Activated CD8-positive, alpha-beta memory T cell treated with anti-CD3 and anti-CD28 coated beads for 4 hours (primary cell): ENCODE data around the gene SOX18.
"Not testable (repeated sequence)": the region's sequence is repeated elsewhere in the genome, so short reads cannot be mapped to it uniquely, and the experiment has no call there.

ENCODE experiments used
- DNase-seq, 2 donors: peaks; one replicate each; pipeline ENCODE4 v3.0.0-alpha.2; 2020; ENCODE audit warnings: low read depth in 2 of 2

SOX18 gene

DNA sequence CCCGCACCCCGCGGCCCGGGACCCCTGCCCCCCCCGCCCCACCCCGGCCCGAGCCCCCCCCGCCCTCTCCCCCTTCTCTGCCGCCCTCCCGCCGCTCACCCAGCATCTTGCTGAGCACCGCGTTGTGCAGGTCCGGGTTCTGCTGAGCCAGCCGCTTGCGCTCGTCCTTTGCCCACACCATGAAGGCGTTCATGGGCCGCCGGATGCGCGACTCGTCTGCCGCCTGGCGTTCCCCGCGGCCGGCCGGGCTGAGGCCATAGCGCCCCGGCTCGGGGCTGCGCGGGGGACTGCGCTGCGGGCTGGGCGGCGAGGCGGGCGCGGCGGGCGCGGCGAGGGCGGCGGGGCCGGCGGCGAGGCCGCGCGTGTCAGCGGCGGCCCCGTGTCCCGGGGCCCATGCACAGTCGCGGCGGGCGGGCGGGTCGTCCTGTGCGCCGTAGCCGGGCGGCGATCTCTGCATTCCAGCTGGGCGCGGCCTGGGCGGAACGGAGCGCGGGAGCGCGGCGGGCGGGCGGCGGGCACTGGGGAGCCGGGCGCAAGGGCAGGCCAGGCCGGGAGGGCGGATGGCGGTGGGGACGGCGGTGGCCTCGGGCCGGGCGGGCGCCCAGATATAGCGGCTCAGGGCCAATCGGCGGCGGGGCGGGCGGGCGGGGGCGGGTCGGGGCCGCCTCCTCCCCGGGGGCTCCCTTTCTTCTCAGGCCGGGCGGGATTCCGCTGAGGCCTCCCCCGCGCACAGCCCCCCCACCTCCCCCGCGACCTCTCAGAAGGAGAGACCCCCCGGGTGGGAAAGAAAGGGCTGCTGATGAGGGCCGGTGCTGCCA, at the start of gene SOX18:
SOX18 (minus strand) TSS at position 580 of the 818 bp plus-strand sequence; CDS start at position 457, 123 bp downstream.
- DNase-seq = no peak

GRCh38 chr20:64098471-64099013, 49.1 kb upstream of the SOX18 start:
- DNase-seq = no peak

DNA sequence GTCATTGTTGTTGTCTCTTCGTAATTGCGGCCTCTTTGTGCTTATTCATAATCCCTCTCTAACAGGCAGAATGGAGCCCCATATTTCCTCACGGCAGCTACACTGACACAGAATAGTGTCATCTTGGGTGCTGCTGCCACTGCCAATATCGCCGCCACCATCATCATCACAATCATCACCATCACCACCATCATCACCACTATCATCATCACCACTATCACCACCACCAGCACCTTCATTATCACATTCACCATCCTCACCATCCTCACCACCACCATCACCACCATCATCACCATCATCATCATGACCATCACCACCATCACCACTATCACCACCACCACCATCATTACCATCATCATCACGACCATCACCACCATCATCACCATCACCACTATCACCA, 47.1 kb upstream of the SOX18 start:
- DNase-seq = no peak

- DNase-seq = no peak
Measured at GRCh38 chr20:64095927-64096326, 46.5 kb upstream of the SOX18 start.

GRCh38 chr20:64095455-64095854, 46.0 kb upstream of the SOX18 start:
- DNase-seq = no peak

DNA sequence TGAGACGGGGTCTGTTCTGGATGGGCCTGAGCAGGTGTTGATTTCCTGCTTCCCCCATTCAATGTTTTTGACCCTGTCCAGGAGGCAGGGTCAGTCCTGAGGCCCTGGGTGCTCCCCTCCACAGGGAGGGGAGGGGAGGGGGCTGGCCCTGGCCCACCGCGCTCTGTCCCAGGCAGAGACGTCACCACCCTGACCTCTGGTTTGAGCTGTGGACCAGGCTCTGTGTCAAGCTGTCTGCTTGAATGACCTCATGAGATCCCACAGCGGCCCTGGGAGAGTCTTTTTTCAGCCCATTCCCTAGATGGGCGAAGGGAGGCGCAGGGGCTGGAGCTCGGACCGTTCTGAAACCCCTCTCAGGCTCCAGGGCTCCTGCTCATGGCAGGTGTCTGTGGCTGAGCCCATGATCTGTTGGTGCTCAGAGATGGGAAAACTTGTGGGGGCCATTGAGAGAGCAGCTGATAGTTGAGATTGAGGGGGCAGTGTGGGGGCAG, 43.6 kb upstream of the SOX18 start:
- no peak for DNase-seq

GRCh38 chr20:64092258-64093012, 43.0 kb upstream of the SOX18 start:
- no peak for DNase-seq

- DNase-seq = no peak
Measured at GRCh38 chr20:64091770-64092169, 42.3 kb upstream of the SOX18 start.

DNA sequence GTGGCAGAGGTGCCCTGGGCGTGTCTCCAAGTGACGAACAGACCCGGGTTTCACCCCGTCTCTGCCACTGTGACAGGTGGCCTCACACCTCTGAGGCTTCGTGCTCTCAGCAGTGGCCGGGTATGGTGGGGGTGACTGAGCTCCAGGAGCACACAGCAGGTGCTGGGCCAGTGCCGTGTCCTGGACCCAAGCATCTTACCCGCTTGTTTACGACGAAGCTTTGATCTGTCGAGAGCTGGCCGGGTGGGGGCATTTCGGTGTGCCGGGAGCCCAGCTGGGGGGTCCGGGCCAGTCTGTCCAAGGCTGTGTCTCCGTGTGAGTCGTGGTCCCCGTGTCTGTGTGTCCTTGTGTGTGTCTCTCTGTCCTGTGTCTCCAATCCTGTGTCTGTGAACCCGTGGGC, 41.9 kb upstream of the SOX18 start:
- DNase-seq = no peak

DNA sequence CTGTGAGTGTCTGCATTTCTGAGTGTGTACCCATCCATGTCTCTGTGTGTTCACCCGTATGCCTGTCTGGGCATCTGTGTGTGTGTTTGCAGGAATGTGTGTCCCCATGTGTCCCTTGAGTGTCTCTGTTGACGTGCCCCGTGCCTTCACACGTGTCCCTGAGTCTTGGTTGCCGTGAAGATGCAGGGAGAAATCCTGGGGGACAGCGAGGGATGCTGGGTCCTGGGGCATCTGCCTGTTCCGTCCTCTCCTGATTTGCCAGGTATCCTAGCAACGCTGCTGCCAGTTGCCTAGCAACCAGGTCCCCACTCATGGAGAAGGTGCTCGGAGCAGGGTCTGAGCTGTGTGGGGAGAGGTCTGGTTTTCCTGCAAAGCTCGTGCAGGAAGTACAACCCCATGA, 40.7 kb upstream of the SOX18 start:
- no peak for DNase-seq

DNA sequence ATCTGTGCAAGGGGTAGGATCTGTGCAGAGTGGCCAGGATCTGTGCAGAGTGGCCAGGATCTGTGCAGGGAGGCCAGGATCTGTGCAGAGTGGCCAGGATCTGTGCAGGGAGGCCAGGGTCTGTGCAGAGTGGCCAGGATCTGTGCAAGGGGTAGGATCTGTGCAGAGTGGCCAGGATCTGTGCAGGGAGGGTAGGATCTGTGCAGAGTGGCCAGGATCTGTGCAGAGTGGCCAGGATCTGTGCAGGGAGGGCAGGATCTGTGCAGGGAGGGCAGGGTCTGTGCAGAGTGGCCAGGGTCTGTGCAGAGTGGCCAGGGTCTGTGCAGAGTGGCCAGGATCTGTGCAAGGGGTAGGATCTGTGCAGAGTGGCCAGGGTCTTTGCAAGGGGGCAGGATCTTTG, 39.1 kb upstream of the SOX18 start:
- DNase-seq = not testable (repeated sequence)

DNA sequence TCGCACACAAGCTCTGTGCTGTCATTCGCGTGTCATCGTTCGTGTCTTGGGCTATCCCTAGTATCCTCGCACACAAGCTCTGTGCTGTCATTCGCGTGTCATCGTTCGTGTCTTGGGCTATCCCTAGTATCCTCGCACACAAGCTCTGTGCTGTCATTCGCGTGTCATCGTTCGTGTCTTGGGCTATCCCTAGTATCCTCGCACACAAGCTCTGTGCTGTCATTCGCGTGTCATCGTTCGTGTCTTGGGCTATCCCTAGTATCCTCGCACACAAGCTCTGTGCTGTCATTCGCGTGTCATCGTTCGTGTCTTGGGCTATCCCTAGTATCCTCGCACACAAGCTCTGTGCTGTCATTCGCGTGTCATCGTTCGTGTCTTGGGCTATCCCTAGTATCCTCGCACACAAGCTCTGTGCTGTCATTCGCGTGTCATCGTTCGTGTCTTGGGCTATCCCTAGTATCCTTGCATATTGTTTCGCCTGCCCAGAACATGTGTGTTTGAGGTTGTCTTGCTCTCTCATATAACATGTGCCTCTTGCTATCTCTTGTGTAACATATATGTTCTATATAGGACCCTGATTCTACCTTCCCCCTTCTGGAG, 37.9 kb upstream of the SOX18 start:
- not testable (repeated sequence) for DNase-seq

DNA sequence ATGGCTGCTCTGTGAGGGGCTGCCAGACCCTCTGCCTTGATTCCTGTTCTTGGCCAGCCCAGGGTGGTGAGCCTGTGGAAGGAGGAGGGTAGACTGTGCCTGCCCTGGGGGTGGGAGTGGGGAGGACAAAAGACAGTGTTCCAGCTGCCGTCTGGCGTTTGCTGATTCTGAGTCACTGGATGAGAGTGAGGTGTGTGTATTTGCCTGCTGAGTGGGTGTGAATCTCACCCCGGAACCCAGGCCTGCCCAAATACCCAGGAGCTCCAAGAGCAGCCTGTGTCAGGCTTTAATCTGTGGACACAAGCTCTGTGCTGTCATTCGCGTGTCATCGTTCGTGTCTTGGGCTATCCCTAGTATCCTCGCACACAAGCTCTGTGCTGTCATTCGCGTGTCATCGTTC, 37.4 kb upstream of the SOX18 start:
- no peak for DNase-seq

GRCh38 chr20:64084685-64085152, 35.3 kb upstream of the SOX18 start:
- no peak for DNase-seq

GRCh38 chr20:64083804-64084684, 34.6 kb upstream of the SOX18 start, which contains the start of gene LKAAEAR1:
Gene LKAAEAR1, minus strand, starts transcription at chr20:64084398. Its CDS starts 179 bp downstream, at chr20:64084219.
- no peak for DNase-seq

DNA sequence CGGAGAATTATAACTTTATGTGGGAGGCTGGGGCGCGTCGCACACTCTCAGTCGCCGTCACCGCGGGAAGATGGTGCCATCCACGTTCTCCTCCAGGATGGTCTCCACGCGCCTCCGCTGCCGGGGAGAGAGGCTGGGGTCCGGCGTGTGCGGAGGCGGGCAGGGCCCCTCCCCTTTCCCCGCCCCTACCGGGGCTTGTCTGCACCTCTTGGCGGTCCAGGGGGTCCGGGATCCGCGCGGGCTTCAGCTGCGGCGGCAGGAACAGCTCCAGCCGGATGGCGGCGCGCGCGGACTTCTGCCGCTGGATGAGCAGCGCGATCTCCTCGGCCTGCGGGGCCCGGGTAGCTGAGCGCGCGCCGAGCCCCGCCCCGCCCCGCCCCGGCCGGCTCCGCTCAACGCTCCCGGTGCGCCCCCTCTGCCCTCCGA, 34.0 kb upstream of the SOX18 start:
- DNase-seq = no peak

DNA sequence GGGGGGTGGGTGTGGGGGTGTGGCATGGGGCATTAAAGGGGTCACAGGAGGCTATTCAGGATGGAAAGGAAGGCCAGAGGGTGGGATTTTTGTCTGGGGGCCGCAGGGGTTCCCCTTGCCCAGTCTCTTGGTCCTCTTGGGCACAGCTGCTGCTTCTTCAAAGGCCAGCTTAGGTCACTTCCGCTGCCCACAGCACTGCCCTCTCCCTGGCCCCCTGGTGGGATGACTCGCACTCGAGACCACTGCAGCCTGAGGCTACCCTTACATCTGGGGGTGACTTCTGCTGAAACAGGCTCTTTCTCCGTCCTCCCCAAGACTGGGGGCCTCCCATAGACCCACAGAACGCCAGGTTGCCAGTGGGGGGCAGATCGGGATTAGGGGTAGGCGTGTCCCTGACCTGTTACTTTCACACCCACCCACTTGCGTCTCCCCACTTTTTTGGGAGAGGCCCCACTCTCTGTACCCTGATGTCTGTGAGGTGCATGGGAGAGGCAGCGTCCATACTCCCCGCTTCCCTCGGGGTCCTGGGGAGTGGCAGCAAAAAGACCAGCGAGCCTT, 33.5 kb upstream of the SOX18 start:
- DNase-seq = no peak

GRCh38 chr20:64082126-64082731, 32.8 kb upstream of the SOX18 start:
- DNase-seq = no peak

DNA sequence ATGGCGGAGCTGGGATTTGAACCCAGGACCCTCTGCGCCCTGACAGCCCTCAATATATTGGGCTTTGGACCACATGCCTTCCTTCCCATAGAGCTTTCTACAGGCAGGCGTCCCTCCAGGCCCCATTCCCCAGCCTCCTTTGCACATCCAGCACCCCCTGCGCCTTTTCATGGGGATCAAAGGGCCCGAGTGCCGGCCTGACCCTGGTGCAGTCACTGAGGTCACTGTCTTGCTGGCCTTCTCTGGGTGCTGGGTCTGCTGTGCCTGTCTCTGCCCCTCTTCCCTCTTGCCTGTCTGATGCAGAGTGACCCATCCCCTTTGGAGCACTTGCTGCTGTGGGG, 32.2 kb upstream of the SOX18 start:
- no peak for DNase-seq
